Neural cell (in vitro differentiated cells): ENCODE data around the gene TIRAP. TPM values are rescaled to one million over a fixed set of nuclear protein-coding genes. Genes with fewer than 3 reads are reported as not detected.

Experiments used
- H2AFZ ChIP-seq: fragments of 200-600, 300-800 bp; sonication (generic), shearing (Covaris generic); 2 replicates; pipeline ENCODE4 v1.6.0; 2014; ENCODE audit warnings: low read depth, mild to moderate bottlenecking, antibody characterized with exemption, low read length, moderate library complexity
- H3F3A ChIP-seq: fragments of 200-600 bp; shearing (Covaris generic); 2 replicates; pipeline ENCODE4 v1.6.1; 2016; ENCODE audit warnings: mild to moderate bottlenecking, moderate library complexity, mixed read lengths, antibody characterized with exemption, low read length; ENCODE audit not compliant: insufficient read depth, poor library complexity, severe bottlenecking
- H3K27ac ChIP-seq: fragments of 200-600, 300-800 bp; sonication (generic), shearing (Covaris generic); 2 replicates; pipeline ENCODE4 v1.5.1; 2014; ENCODE audit warnings: mild to moderate bottlenecking, low read length, moderate library complexity
- H3K27me3 ChIP-seq: fragments of 300-800, 200-600 bp; sonication (generic), shearing (Covaris generic); 2 replicates; pipeline ENCODE4 v1.6.0; 2014; ENCODE audit warnings: mild to moderate bottlenecking, low read depth, low read length, moderate library complexity; ENCODE audit not compliant: insufficient read depth
- H3K36me3 ChIP-seq: fragments of 300-800, 200-600 bp; sonication (generic), shearing (Covaris generic); 2 replicates; pipeline ENCODE4 v1.5.1; 2014; ENCODE audit warnings: mild to moderate bottlenecking, antibody characterized with exemption, low read length, moderate library complexity; ENCODE audit not compliant: insufficient read depth
- H3K4me2 ChIP-seq: fragments of 300-800, 200-600 bp; sonication (generic), shearing (Covaris generic); 2 replicates; pipeline ENCODE4 v1.6.0; 2014; ENCODE audit warnings: mild to moderate bottlenecking, low read length
- H3K4me3 ChIP-seq: fragments of 300-800, 200-600 bp; sonication (generic), shearing (Covaris generic); 2 replicates; pipeline ENCODE4 v1.5.1; 2014; ENCODE audit warnings: mild to moderate bottlenecking, low read length, moderate library complexity
- H3K79me2 ChIP-seq: fragments of 200-600 bp; shearing (Covaris generic); replicated peaks from 2 replicates; pipeline ENCODE4 v1.6.0; 2014; ENCODE audit warnings: mild to moderate bottlenecking, low read length, moderate library complexity; ENCODE audit not compliant: insufficient read depth
- H3K9ac ChIP-seq: fragments of 300-800, 200-600 bp; sonication (generic), shearing (Covaris generic); 2 replicates; pipeline ENCODE4 v1.6.1; 2016; ENCODE audit warnings: mild to moderate bottlenecking, low read length, mixed read lengths
- H3K9me2 ChIP-seq: fragments of 200-600 bp; shearing (Covaris generic); 2 replicates; pipeline ENCODE4 v1.6.1; 2016; ENCODE audit warnings: mild to moderate bottlenecking, low read length, mixed read lengths; ENCODE audit not compliant: insufficient read depth
- H3K9me3 ChIP-seq: fragments of 200-600, 300-800 bp; sonication (generic), shearing (Covaris generic); 2 replicates; pipeline ENCODE4 v1.6.1; 2016; ENCODE audit warnings: mild to moderate bottlenecking, mixed run types, low read length, moderate library complexity, mixed read lengths
- H4K20me1 ChIP-seq: fragments of 200-600 bp; shearing (Covaris generic); 2 replicates; pipeline ENCODE4 v1.6.1; 2016; ENCODE audit warnings: mild to moderate bottlenecking, mixed run types; ENCODE audit not compliant: insufficient read depth
- CTCF ChIP-seq: fragments of 450-650 bp; IDR thresholded peaks from 2 replicates; pipeline ENCODE4 v1.5.1; 2014; ENCODE audit warnings: antibody characterized with exemption, mild to moderate bottlenecking, moderate library complexity; ENCODE audit not compliant: poor library complexity, severe bottlenecking
- EP300 ChIP-seq: fragments of 450-650 bp; conservative IDR thresholded peaks from 2 replicates; pipeline ENCODE4 v1.6.1; 2014; ENCODE audit warnings: antibody characterized with exemption, mild to moderate bottlenecking, moderate library complexity; ENCODE audit not compliant: poor library complexity, severe bottlenecking
- EZH2 ChIP-seq: fragments of 200-600, 300-800 bp; shearing (Covaris generic), sonication (generic); IDR thresholded peaks from 2 replicates; pipeline ENCODE4 v1.6.1; 2014; ENCODE audit warnings: antibody characterized with exemption, low read length, borderline replicate concordance, mild to moderate bottlenecking; ENCODE audit not compliant: insufficient read depth, poor library complexity, severe bottlenecking
- MXI1 ChIP-seq: fragments of 450-650 bp; conservative IDR thresholded peaks from 2 replicates; pipeline ENCODE4 v1.6.1; 2014; ENCODE audit warnings: antibody characterized with exemption, mild to moderate bottlenecking; ENCODE audit not compliant: poor library complexity, severe bottlenecking
- POLR2AphosphoS5 ChIP-seq: IDR thresholded peaks from 2 replicates; pipeline ENCODE4 v1.6.1; 2012
- RAD21 ChIP-seq: fragments of 450-650 bp; conservative IDR thresholded peaks from 2 replicates; pipeline ENCODE4 v1.6.1; 2014; ENCODE audit warnings: antibody characterized with exemption, mild to moderate bottlenecking, moderate library complexity
- SMC3 ChIP-seq: fragments of 450-650 bp; conservative IDR thresholded peaks from 2 replicates; pipeline ENCODE4 v1.6.1; 2014; ENCODE audit warnings: antibody characterized with exemption, mild to moderate bottlenecking, moderate library complexity; ENCODE audit not compliant: poor library complexity
- TAF1 ChIP-seq: IDR thresholded peaks from 2 replicates; pipeline ENCODE4 v1.6.1; 2012; ENCODE audit warnings: low read depth
- polyA plus RNA-seq: library from polyadenylated mRNA; depleted of rRNA; stranded (reverse); fragments of >200 nt; gene quantifications from 2 replicates; pipeline ENCODE4 v1.2.3, GENCODE V29; 2014
- TF ChIP-seq, protein P1 (sequence below): IDR thresholded peaks from 2 replicates; pipeline ENCODE4 v1.6.1; 2012; ENCODE audit warnings: borderline replicate concordance

Gene TIRAP
- polyA plus RNA-seq, 1 donor from 2014 or later, result 3.6 TPM

GRCh38 chr11:126284829-126285228 lies 1.9 kb downstream of the TIRAP start:
- no peak for TF ChIP-seq RAD21
- no peak for TF ChIP-seq EP300
- TF ChIP-seq CTCF, result no peak
- TF ChIP-seq MXI1, result no peak
- no peak for TF ChIP-seq POLR2AphosphoS5
- TF ChIP-seq EZH2, result no peak
- no peak for TF ChIP-seq SMC3
- TF ChIP-seq TAF1, result no peak
- TF ChIP-seq, protein P1, sequence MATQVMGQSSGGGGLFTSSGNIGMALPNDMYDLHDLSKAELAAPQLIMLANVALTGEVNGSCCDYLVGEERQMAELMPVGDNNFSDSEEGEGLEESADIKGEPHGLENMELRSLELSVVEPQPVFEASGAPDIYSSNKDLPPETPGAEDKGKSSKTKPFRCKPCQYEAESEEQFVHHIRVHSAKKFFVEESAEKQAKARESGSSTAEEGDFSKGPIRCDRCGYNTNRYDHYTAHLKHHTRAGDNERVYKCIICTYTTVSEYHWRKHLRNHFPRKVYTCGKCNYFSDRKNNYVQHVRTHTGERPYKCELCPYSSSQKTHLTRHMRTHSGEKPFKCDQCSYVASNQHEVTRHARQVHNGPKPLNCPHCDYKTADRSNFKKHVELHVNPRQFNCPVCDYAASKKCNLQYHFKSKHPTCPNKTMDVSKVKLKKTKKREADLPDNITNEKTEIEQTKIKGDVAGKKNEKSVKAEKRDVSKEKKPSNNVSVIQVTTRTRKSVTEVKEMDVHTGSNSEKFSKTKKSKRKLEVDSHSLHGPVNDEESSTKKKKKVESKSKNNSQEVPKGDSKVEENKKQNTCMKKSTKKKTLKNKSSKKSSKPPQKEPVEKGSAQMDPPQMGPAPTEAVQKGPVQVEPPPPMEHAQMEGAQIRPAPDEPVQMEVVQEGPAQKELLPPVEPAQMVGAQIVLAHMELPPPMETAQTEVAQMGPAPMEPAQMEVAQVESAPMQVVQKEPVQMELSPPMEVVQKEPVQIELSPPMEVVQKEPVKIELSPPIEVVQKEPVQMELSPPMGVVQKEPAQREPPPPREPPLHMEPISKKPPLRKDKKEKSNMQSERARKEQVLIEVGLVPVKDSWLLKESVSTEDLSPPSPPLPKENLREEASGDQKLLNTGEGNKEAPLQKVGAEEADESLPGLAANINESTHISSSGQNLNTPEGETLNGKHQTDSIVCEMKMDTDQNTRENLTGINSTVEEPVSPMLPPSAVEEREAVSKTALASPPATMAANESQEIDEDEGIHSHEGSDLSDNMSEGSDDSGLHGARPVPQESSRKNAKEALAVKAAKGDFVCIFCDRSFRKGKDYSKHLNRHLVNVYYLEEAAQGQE, result no peak
- Histone ChIP-seq H3K9ac (no peak overlapping the region), H3F3A (no peaks in the 10 kb centered on the region), H3K4me2 (no peak overlapping the region), H3K9me2 (no peaks in the 10 kb centered on the region), H2AFZ (no peak overlapping the region), H3K4me3 (no peak overlapping the region), H3K9me3 (no peaks in the 10 kb centered on the region), H3K27ac (no peak overlapping the region), H4K20me1 (no peaks in the 10 kb centered on the region), H3K27me3 (no peaks in the 10 kb centered on the region), H3K79me2 (no peaks in the 10 kb centered on the region), H3K36me3 (no peaks in the 10 kb centered on the region)

DNA sequence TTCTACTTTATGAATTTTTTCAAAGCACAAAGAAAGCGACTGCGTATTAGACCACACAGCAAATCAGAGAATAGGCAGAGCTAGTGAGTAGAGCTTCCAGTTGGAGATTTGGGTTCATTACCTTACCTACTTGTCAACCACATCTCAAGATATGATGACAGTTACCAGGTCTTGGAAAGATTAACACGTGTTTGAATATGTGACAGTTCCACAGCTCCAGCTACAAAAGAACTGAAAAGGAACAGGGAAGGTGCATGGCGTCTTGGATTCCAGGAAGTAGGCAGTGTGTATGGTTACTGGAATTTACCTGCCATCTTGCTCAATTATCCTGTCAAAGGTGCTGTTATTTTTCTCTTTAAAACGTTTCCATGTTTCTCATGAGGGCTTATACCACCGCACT lies 5.3 kb downstream of the TIRAP start:
- Histone ChIP-seq H2AFZ (no peak overlapping the region), H3K4me2 (peak overlapping the region; percentile 50), H3K27ac (peak overlapping the region; percentile 87)

More for the DNA sequence above, 5.3 kb downstream of the TIRAP start:
- no peaks in the 10 kb centered on the region for H3K9me3 ChIP-seq
- no peaks in the 10 kb centered on the region for H4K20me1 ChIP-seq
- no peaks in the 10 kb centered on the region for H3K79me2 ChIP-seq
- no peaks in the 10 kb centered on the region for H3K36me3 ChIP-seq
- peak overlapping the region; percentile 32 for H3K9ac ChIP-seq
- H3K4me3 ChIP-seq, result peak overlapping the region; percentile 29
- H3K27me3 ChIP-seq, result no peaks in the 10 kb centered on the region
- H3F3A ChIP-seq, result no peaks in the 10 kb centered on the region
- TF ChIP-seq MXI1 (peak; percentile 77), EP300 (peak; percentile 94), RAD21 (peak; percentile 18), CTCF (no peak), SMC3 (no peak), POLR2AphosphoS5 (peak; percentile 83)
- TF ChIP-seq, protein P1, result peak; percentile 98
- no peaks in the 10 kb centered on the region for H3K9me2 ChIP-seq
